Suprapubic skin (tissue), 3 donors: ENCODE measurements around the gene TAPBPL.
A peak's percentile ranks its signal among the peaks of the same experiment; 100 is the strongest.

Experiments used
- EP300 ChIP-seq: sonication (generic); formaldehyde crosslinking; IDR thresholded peaks from one replicate; pipeline ENCODE4 v1.6.1; 2017; ENCODE audit warnings: antibody characterized with exemption
- POLR2A ChIP-seq, 2 donors: fragments of 450-650 bp; IDR thresholded peaks; one replicate each; pipeline ENCODE4 v1.6.1; 2017; ENCODE audit warnings: antibody characterized with exemption in 2 of 2, mild to moderate bottlenecking in 2 of 2, moderate library complexity in 2 of 2
- TF ChIP-seq, protein P1 (sequence below), 2 donors: fragments of 200-600 bp in 1 of 2; fragments of 450-650 bp in 1 of 2; sonication (generic) in 1 of 2; IDR thresholded peaks; one replicate each; pipeline ENCODE4 v1.5.1; 2016 to 2019; ENCODE audit warnings: antibody characterized with exemption in 2 of 2, mild to moderate bottlenecking in 1 of 2, moderate library complexity in 1 of 2

DNA sequence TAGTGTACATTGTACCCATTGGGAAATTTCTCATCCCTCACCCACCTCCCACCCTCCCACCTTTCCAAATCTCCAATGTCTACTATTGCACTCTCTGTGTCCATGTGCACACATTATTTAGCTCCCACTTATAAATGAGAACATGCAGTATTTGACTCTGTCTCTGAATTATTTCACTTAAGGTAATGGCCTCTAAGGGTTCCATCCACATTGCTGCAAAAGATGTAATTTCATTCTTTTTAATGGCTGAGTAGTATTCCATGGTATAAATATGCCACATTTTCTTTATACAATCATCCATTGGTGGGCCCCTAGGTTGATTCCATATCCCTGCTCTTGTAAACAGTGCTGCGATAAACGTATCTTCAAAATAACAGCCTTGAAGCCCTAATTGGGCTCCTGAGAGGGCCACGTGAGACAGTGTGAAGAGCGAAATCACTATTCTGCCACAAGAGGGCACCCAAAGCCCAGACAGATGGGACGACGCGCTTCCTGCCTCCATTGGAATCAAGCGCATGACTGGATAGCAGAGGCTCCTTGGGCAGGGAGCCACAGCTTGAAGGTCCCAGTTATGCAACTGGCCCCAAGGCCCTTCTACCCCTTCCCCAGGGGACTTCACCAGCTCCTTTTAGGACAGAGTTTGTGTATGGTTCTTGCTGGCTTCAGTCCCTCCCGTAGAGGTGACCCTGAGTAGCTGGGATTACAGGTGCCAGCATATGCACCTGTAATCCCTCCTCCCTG, 28.4 kb upstream of the TAPBPL start:
- TF ChIP-seq EP300, result no peak
- TF ChIP-seq POLR2A (IDR thresholded peaks at IDR 0.05), result no peak
- TF ChIP-seq, protein P1, sequence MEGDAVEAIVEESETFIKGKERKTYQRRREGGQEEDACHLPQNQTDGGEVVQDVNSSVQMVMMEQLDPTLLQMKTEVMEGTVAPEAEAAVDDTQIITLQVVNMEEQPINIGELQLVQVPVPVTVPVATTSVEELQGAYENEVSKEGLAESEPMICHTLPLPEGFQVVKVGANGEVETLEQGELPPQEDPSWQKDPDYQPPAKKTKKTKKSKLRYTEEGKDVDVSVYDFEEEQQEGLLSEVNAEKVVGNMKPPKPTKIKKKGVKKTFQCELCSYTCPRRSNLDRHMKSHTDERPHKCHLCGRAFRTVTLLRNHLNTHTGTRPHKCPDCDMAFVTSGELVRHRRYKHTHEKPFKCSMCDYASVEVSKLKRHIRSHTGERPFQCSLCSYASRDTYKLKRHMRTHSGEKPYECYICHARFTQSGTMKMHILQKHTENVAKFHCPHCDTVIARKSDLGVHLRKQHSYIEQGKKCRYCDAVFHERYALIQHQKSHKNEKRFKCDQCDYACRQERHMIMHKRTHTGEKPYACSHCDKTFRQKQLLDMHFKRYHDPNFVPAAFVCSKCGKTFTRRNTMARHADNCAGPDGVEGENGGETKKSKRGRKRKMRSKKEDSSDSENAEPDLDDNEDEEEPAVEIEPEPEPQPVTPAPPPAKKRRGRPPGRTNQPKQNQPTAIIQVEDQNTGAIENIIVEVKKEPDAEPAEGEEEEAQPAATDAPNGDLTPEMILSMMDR (IDR thresholded peaks at IDR 0.05), result peak; percentile 83 to 90
